ENCODE measurements around the gene CXCR6.

DNA sequence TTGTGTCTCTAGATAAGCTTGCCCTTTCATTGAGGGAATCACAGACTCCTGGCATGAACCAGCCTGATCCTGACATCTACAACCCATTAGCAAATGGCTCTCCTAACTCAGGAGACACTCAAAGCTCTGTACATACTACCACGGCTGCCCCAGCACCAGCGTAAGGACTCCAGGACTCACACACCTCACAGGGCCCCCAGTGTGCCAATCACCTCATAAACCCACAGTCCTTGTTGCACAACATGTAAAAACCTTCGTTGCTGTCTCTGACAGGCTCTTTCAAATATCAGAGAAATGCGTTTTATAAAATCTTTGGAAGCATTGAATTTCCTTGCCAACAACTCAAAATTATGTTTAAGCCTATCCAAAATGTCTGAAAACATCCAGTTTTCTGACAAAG lies 45.1 kb downstream of the CXCR6 start:
- TF ChIP-seq EZH2 (IDR thresholded peaks at IDR 0.05; ENCODE audit: borderline replicate concordance, low read depth, low read length, severe bottlenecking), result no peak
- TF ChIP-seq, protein P1, sequence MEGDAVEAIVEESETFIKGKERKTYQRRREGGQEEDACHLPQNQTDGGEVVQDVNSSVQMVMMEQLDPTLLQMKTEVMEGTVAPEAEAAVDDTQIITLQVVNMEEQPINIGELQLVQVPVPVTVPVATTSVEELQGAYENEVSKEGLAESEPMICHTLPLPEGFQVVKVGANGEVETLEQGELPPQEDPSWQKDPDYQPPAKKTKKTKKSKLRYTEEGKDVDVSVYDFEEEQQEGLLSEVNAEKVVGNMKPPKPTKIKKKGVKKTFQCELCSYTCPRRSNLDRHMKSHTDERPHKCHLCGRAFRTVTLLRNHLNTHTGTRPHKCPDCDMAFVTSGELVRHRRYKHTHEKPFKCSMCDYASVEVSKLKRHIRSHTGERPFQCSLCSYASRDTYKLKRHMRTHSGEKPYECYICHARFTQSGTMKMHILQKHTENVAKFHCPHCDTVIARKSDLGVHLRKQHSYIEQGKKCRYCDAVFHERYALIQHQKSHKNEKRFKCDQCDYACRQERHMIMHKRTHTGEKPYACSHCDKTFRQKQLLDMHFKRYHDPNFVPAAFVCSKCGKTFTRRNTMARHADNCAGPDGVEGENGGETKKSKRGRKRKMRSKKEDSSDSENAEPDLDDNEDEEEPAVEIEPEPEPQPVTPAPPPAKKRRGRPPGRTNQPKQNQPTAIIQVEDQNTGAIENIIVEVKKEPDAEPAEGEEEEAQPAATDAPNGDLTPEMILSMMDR (IDR thresholded peaks at IDR 0.05; ENCODE audit: borderline replicate concordance, extremely low read depth, low read length, poor library complexity, severe bottlenecking), result no peak

Measured in DND-41 (cell line).